ENCODE data around the gene LRRC14B. TPM values are rescaled to one million over a fixed set of nuclear protein-coding genes. Genes with fewer than 3 reads are reported as not detected.

LRRC14B gene
- total RNA-seq, 4 donors from 2014 or later: 11.6 to 39.0 (median 27.2) TPM

- DNase-seq: peak; percentile 84 to 91
- in situ Hi-C loops (cut with MboI; ENCODE audit: low sequenced_read_pairs in 4 of 4): no loop called here
- H3K27me3 ChIP-seq: no peaks in the 10 kb centered on the region
- peak overlapping the region; percentile 35 to 58 (median 41) for H3K4me3 ChIP-seq
- TF ChIP-seq CTCF (IDR thresholded peaks at IDR 0.05 in 4 of 5, conservative IDR thresholded peaks at IDR 0.05 in 1 of 5) (peak; percentile 94 to 98 (median 98)), POLR2A (IDR thresholded peaks at IDR 0.05) (peak in 1 of 2 donors; percentile 41)
- no peaks in the 10 kb centered on the region for H3K9me3 ChIP-seq
- ATAC-seq: peak; percentile 53 to 62
- H3K27ac ChIP-seq: peak overlapping the region; percentile 95 to 100 (median 99)
- intact Hi-C loops (cut with DNase I; ENCODE audit: low total_unique reads): loop anchor here (1.0 kb wide), 1 partner anchor 30 kb away; the partner anchor contains the start of genes CCDC127 and SDHA
- peaks cover 53 to 59% of the 10 kb centered on the region in 2 donors for H3K4me1 ChIP-seq
- no peaks in the 10 kb centered on the region for H3K36me3 ChIP-seq
These were observed 2.5 kb upstream of the LRRC14B start for GRCh38 chr5:188488-189481.

- no peaks in the 10 kb centered on the region for H3K9me3 ChIP-seq
- peaks cover 57 to 64% of the 10 kb centered on the region in 2 donors for H3K4me1 ChIP-seq
- H3K36me3 ChIP-seq: no peaks in the 10 kb centered on the region
- peak overlapping the region; percentile 95 to 100 (median 99) for H3K27ac ChIP-seq
- no peak for DNase-seq
- no peak for ATAC-seq
- intact Hi-C loops (cut with DNase I; ENCODE audit: low total_unique reads): no loop called here
- in situ Hi-C loops (cut with MboI; ENCODE audit: low sequenced_read_pairs in 4 of 4): no loop called here
- no peak overlapping the region for H3K4me3 ChIP-seq
- TF ChIP-seq POLR2A (IDR thresholded peaks at IDR 0.05) (no peak), CTCF (IDR thresholded peaks at IDR 0.05 in 4 of 5, conservative IDR thresholded peaks at IDR 0.05 in 1 of 5) (no peak)
- H3K27me3 ChIP-seq: no peaks in the 10 kb centered on the region
These were observed 1.8 kb upstream of the LRRC14B start for GRCh38 chr5:189486-189885.

GRCh38 chr5:189976-190365, 1.3 kb upstream of the LRRC14B start:
- in situ Hi-C loops (cut with MboI; ENCODE audit: low sequenced_read_pairs in 4 of 4): no loop called here
- Histone ChIP-seq H3K27me3 (no peaks in the 10 kb centered on the region), H3K27ac (peak overlapping the region; percentile 95 to 100 (median 99)), H3K4me1 (peaks cover 62 to 69% of the 10 kb centered on the region in 2 donors), H3K36me3 (no peaks in the 10 kb centered on the region), H3K9me3 (no peaks in the 10 kb centered on the region), H3K4me3 (no peak overlapping the region)
- no peak for ATAC-seq
- intact Hi-C loops (cut with DNase I; ENCODE audit: low total_unique reads): loop anchor here (5.0 kb wide), 1 partner anchor 922 kb away; the partner anchor contains the start of gene SLC12A7
- no peak for DNase-seq
- TF ChIP-seq CTCF (IDR thresholded peaks at IDR 0.05 in 4 of 5, conservative IDR thresholded peaks at IDR 0.05 in 1 of 5): no peak
- no peak for TF ChIP-seq POLR2A (IDR thresholded peaks at IDR 0.05)

GRCh38 chr5:190366-191035, 794 bp upstream of the LRRC14B start:
- in situ Hi-C loops (cut with MboI; ENCODE audit: low sequenced_read_pairs in 4 of 4): no loop called here
- Histone ChIP-seq H3K4me1 (peaks cover 67 to 74% of the 10 kb centered on the region in 2 donors), H3K9me3 (no peaks in the 10 kb centered on the region), H3K36me3 (no peaks in the 10 kb centered on the region), H3K4me3 (peak overlapping the region in 3 of 4 donors; percentile 33 to 49 (median 34)), H3K27ac (peak overlapping the region; percentile 95 to 100 (median 99)), H3K27me3 (no peaks in the 10 kb centered on the region)
- peak; percentile 16 to 24 for ATAC-seq
- DNase-seq: peak; percentile 61 to 70
- intact Hi-C loops (cut with DNase I; ENCODE audit: low total_unique reads): loop anchor here (5.0 kb wide), 1 partner anchor 922 kb away; the partner anchor contains the start of gene SLC12A7
- no peak for TF ChIP-seq CTCF (IDR thresholded peaks at IDR 0.05 in 4 of 5, conservative IDR thresholded peaks at IDR 0.05 in 1 of 5)
- peak; percentile 61 to 77 for TF ChIP-seq POLR2A (IDR thresholded peaks at IDR 0.05)
